ENCODE data around the gene TCERG1L.

Gene TCERG1L

DNA sequence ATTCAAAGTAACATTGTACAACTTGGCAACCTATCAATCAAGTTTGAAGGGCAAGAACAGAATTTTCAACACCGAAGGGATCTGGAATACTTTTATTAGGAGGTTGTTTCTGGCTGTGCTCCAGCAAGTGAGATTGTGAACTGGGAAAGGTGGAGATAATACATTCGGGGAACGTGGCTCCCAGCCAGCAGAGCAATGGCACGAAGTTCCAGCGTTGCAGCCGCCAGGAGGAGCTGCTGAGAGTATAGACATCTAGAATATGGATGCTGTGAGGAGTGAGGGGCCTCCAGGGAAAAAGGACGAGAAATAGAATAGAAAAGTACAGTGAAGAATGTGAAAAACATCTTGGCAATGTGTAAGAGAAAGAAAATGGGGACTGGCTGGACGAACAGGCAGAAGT is 69.5 kb downstream of the TCERG1L start:
- Histone ChIP-seq H3K36me3 (no peaks in the 10 kb centered on the region), H3K4me1 (no peaks in the 10 kb centered on the region), H3K9me3 (no peaks in the 10 kb centered on the region), H3K27me3 (peaks cover 0 to 18% of the 10 kb centered on the region in 2 donors), H3K27ac (no peak overlapping the region), H3K4me3 (no peak overlapping the region)
- intact Hi-C loops (cut with DNase I; ENCODE audit: low total_unique reads) = no loop called here
- no peak for DNase-seq
- TF ChIP-seq, protein P1, sequence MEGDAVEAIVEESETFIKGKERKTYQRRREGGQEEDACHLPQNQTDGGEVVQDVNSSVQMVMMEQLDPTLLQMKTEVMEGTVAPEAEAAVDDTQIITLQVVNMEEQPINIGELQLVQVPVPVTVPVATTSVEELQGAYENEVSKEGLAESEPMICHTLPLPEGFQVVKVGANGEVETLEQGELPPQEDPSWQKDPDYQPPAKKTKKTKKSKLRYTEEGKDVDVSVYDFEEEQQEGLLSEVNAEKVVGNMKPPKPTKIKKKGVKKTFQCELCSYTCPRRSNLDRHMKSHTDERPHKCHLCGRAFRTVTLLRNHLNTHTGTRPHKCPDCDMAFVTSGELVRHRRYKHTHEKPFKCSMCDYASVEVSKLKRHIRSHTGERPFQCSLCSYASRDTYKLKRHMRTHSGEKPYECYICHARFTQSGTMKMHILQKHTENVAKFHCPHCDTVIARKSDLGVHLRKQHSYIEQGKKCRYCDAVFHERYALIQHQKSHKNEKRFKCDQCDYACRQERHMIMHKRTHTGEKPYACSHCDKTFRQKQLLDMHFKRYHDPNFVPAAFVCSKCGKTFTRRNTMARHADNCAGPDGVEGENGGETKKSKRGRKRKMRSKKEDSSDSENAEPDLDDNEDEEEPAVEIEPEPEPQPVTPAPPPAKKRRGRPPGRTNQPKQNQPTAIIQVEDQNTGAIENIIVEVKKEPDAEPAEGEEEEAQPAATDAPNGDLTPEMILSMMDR (IDR thresholded peaks at IDR 0.05) = no peak

DNA sequence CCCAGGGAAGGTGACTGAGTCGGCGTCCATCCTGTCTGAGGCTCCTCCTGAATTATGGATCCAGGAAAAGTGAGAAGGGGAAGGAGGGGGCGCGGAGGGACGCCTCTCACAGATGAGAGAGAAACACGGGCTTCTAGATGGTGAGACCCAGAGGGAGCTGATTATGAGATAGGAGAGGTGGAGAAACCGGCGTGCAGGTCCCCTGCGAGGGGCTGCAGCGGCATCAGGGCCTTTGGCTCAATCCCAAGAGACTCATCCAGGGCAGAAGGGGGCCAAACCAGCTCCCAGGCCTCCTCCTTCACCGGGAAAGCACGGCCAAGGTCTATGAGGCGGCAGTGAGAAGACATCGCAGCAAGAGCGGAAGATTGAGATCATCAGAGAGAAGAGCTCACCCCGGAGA is 70.8 kb downstream of the TCERG1L start:
- no peaks in the 10 kb centered on the region for H3K4me1 ChIP-seq
- intact Hi-C loops (cut with DNase I; ENCODE audit: low total_unique reads) = no loop called here
- no peak for DNase-seq
- H3K36me3 ChIP-seq = no peaks in the 10 kb centered on the region
- no peak overlapping the region for H3K4me3 ChIP-seq
- H3K27ac ChIP-seq = no peak overlapping the region
- TF ChIP-seq, protein P1 (IDR thresholded peaks at IDR 0.05) = no peak
- H3K27me3 ChIP-seq = peaks cover 0 to 14% of the 10 kb centered on the region in 2 donors
- no peaks in the 10 kb centered on the region for H3K9me3 ChIP-seq

DNA sequence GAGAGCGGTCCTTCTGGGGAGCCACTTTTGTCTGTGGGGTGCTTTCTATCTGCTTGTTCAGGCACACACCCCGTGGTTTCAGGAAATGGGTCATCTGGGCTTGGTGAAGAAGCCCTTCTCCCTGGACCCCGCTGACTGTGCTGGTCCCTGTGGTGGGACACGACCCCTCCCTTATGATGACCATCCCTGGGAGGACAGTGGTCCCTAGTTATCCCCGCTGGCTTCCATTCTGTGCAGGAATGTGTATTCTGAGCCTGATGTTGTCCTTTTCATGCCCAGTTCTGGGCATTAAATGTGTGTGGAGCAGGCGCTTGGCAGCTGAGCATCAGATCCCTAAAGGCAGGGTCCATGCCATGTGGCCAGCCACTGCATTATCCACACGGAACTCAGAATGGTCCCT is 71.6 kb downstream of the TCERG1L start:
- Histone ChIP-seq H3K27me3 (peaks cover 0 to 14% of the 10 kb centered on the region in 2 donors), H3K4me3 (no peak overlapping the region), H3K36me3 (no peaks in the 10 kb centered on the region), H3K27ac (no peak overlapping the region), H3K4me1 (no peaks in the 10 kb centered on the region), H3K9me3 (no peaks in the 10 kb centered on the region)
- intact Hi-C loops (cut with DNase I; ENCODE audit: low total_unique reads) = no loop called here
- TF ChIP-seq, protein P1 (IDR thresholded peaks at IDR 0.05) = no peak
- DNase-seq = no peak

DNA sequence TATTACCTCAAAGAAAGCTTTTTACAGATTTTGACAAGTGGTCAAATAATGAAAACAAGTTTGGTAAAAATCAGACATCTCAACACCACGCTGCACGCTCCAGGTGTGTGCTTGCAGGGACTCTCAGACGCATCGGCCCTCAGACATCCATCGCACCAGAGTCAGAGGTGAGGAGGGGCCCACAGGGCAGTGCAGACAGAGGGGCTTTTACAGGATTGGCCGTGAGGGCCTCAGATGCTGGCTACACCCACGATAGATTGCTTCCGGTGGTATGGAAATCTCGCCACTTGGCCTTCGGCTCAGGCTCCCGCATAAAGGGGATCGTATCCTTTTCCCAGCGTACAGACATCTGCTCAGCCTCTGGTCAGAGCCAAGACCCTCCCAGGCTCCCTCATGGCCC is 72.1 kb downstream of the TCERG1L start:
- no peaks in the 10 kb centered on the region for H3K36me3 ChIP-seq
- no peaks in the 10 kb centered on the region for H3K4me1 ChIP-seq
- no peak for DNase-seq
- no peak overlapping the region for H3K27ac ChIP-seq
- H3K27me3 ChIP-seq = peaks cover 0 to 14% of the 10 kb centered on the region in 2 donors
- no peak overlapping the region for H3K4me3 ChIP-seq
- intact Hi-C loops (cut with DNase I; ENCODE audit: low total_unique reads) = no loop called here
- TF ChIP-seq, protein P1 (IDR thresholded peaks at IDR 0.05) = no peak
- no peaks in the 10 kb centered on the region for H3K9me3 ChIP-seq

DNA sequence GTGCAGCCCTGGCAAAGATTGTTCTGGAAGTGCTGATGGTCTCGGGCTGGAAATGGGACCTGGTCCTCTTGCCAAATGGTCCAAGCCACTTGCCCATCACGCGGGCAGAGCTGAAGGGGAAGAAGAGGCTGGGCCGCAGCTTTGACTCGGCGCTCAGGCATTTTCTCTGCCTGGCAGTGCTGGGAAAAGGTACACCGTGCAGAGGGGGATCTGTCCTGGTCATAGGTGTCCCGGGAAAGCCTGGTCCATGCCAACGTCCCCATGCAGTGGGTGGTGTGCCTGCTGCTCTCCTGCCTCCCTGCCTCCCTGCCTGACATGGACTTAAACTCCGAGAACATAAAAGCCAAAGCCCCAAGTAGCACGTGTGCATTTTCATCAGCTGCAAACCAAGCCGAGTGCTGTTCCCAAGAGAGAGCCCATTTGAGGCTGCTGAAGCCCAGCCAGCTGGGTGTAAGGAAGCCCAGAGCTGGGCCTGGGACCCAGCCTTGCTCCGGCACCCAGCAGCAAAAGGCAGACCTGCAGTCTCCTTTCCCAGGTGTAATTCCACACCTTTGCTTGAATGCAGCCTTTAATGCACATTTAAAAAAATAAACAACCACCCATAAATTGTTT is 72.7 kb downstream of the TCERG1L start:
- no peak overlapping the region for H3K4me3 ChIP-seq

More for the DNA sequence above, 72.7 kb downstream of the TCERG1L start:
- H3K4me1 ChIP-seq = no peaks in the 10 kb centered on the region
- H3K27me3 ChIP-seq = peaks cover 0 to 14% of the 10 kb centered on the region in 2 donors
- intact Hi-C loops (cut with DNase I; ENCODE audit: low total_unique reads) = no loop called here
- DNase-seq = no peak
- H3K9me3 ChIP-seq = no peaks in the 10 kb centered on the region
- TF ChIP-seq, protein P1 (IDR thresholded peaks at IDR 0.05) = no peak
- H3K27ac ChIP-seq = no peak overlapping the region
- no peaks in the 10 kb centered on the region for H3K36me3 ChIP-seq
